Neuronal stem cell (in vitro differentiated cells): Measurements from ENCODE around the gene CCDC106.

Source experiments
- DNase-seq: peaks from one replicate; pipeline ENCODE4 v3.0.0-alpha.2; 2013; ENCODE audit warnings: low spot score
- H2AFZ ChIP-seq: one replicate; pipeline ENCODE4 v1.6.1; 2013; ENCODE audit warnings: mild to moderate bottlenecking, low read length, inconsistent platforms
- H2AK5ac ChIP-seq: 2 replicates; pipeline ENCODE4 v1.6.1; 2013; ENCODE audit warnings: low read depth, mild to moderate bottlenecking, inconsistent platforms, low read length, moderate library complexity, mixed read lengths
- H2BK120ac ChIP-seq: 2 replicates; pipeline ENCODE4 v1.6.1; 2013; ENCODE audit warnings: low read depth, mild to moderate bottlenecking, inconsistent platforms, low read length, moderate library complexity, mixed read lengths
- H2BK12ac ChIP-seq: one replicate; pipeline ENCODE4 v1.6.1; 2013; ENCODE audit warnings: low read length, inconsistent platforms
- H2BK15ac ChIP-seq: 2 replicates; pipeline ENCODE4 v1.6.1; 2013; ENCODE audit warnings: mild to moderate bottlenecking, low read length, inconsistent platforms, mixed read lengths
- H2BK5ac ChIP-seq: one replicate; pipeline ENCODE4 v1.6.1; 2013; ENCODE audit warnings: inconsistent platforms, mild to moderate bottlenecking, low read length, moderate library complexity
- H3K14ac ChIP-seq: one replicate; pipeline ENCODE4 v1.6.1; 2013; ENCODE audit warnings: low read length, inconsistent platforms
- H3K18ac ChIP-seq: 2 replicates; pipeline ENCODE4 v1.6.1; 2013; ENCODE audit warnings: low read length, inconsistent platforms
- H3K23ac ChIP-seq: 2 replicates; pipeline ENCODE4 v1.6.1; 2013; ENCODE audit warnings: low read depth, mild to moderate bottlenecking, mixed read lengths, low read length, inconsistent platforms; ENCODE audit not compliant: poor library complexity
- H3K27ac ChIP-seq: replicated peaks from 3 replicates; pipeline ENCODE4 v1.5.1; 2013; ENCODE audit warnings: low read length, inconsistent platforms
- H3K27me3 ChIP-seq, 3 experiments: 2 replicates each; pipeline ENCODE4 v1.6.1; 2013; ENCODE audit warnings: low read length in 3 of 3, mild to moderate bottlenecking in 2 of 3, inconsistent platforms in 1 of 3, low read depth in 1 of 3, mixed read lengths in 1 of 3, moderate library complexity in 1 of 3; ENCODE audit not compliant: control insufficient read depth in 3 of 3, insufficient read depth in 3 of 3
- H3K36me3 ChIP-seq, 2 donors: replicated peaks in 1 of 2; 2 replicates each; pipeline ENCODE4 v1.6.1; 2013; ENCODE audit warnings: low read length in 2 of 2; ENCODE audit not compliant: control insufficient read depth in 2 of 2, insufficient read depth in 2 of 2
- H3K4ac ChIP-seq: 2 replicates; pipeline ENCODE4 v1.6.1; 2013; ENCODE audit warnings: inconsistent platforms, mild to moderate bottlenecking, low read length, moderate library complexity
- H3K4me1 ChIP-seq, 2 donors: 1 replicate in 1 of 2; 2 replicates in 1 of 2; pipeline ENCODE4 v1.6.1; 2013; ENCODE audit warnings: low read length in 2 of 2, low read depth in 1 of 2; ENCODE audit not compliant: control insufficient read depth in 2 of 2, insufficient read depth in 1 of 2
- H3K4me2 ChIP-seq: one replicate; pipeline ENCODE4 v1.6.1; 2013; ENCODE audit warnings: mild to moderate bottlenecking, low read length, inconsistent platforms; ENCODE audit not compliant: insufficient read depth, poor library complexity, severe bottlenecking
- H3K4me3 ChIP-seq, 2 donors: 2 replicates each; pipeline ENCODE4 v1.5.1; 2013; ENCODE audit warnings: low read length in 2 of 2, mild to moderate bottlenecking in 2 of 2, inconsistent platforms in 1 of 2, moderate library complexity in 1 of 2
- H3K79me1 ChIP-seq: one replicate; pipeline ENCODE4 v1.6.1; 2013; ENCODE audit warnings: low read depth, mild to moderate bottlenecking, inconsistent platforms, low read length, moderate library complexity
- H3K9ac ChIP-seq: one replicate; pipeline ENCODE4 v1.6.1; 2013; ENCODE audit warnings: mild to moderate bottlenecking, low read depth, low read length, inconsistent platforms; ENCODE audit not compliant: poor library complexity
- H3K9me3 ChIP-seq, 2 donors: replicated peaks in 1 of 2; 2 replicates each; pipeline versions ENCODE3 to v1.6.1; 2013; ENCODE audit warnings: low read length in 2 of 2, mild to moderate bottlenecking in 2 of 2, inconsistent platforms in 1 of 2, low read depth in 1 of 2, mixed read lengths in 1 of 2, moderate library complexity in 1 of 2; ENCODE audit not compliant: control insufficient read depth in 2 of 2, insufficient read depth in 1 of 2
- H4K8ac ChIP-seq: one replicate; pipeline ENCODE4 v1.6.1; 2013; ENCODE audit warnings: low read depth, mild to moderate bottlenecking, inconsistent platforms, low read length, moderate library complexity
- H4K91ac ChIP-seq: one replicate; pipeline ENCODE4 v1.6.1; 2013; ENCODE audit warnings: low read length, low read depth, mild to moderate bottlenecking, inconsistent platforms; ENCODE audit not compliant: poor library complexity
- WGBS, 2 donors: extraction: QIAGEN DNeasy Blood & Tissue Kit; methylation state at CpG; one replicate each; pipeline ENCODE4 v1.1.7; 2013; ENCODE audit warnings: missing lambda C conversion rate in 2 of 2, mixed read lengths in 1 of 2; ENCODE audit not compliant: insufficient read length in 2 of 2, insufficient replicate concordance in 1 of 2; ENCODE audit errors: extremely low coverage in 2 of 2; 5-methylcytosine and 5-hydroxymethylcytosine counted together

The CCDC106 gene

DNA sequence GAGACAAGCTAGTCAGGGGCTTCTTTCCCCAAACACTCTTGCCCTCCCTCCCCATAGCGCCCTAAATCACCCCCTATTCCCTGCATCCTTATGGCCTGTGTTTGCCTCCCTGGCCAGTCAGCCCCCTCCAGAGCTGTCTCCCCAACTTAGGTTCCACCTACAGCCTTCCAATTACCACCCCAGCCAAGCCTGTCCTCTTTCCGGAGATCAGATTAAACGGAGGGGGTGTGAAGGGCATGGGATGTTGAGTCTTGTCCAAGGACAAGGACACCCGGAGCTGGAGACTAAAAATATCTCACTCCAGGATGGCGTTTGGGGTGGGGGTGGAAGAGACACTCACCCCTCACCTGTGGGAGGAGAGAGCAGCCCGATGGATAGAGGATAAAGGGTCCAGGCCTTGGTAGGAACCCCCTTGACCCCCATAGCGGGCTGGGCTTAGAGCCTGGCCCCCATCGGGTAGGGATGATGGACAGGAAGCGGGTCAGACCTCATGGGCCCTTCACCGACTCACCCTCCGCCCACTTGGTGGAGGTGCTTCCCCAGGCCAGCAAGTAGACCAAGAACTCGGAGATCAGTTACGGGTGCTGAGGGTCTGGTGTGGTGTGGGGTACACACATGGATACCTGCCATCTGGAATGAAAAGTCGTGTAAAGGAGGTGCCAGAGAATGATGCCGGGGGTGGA, 36.6 kb upstream of the CCDC106 start:
- H3K4me3 ChIP-seq, result no peak overlapping the region
- H2BK5ac ChIP-seq, result no peak overlapping the region
- H3K4ac ChIP-seq, result no peak overlapping the region
- no peak overlapping the region for H2BK15ac ChIP-seq
- DNase-seq, result no peak
- H3K14ac ChIP-seq, result no peak overlapping the region
- no peak overlapping the region for H4K8ac ChIP-seq
- peaks cover 21 to 76% of the 10 kb centered on the region in 2 donors for H3K36me3 ChIP-seq
- no peak overlapping the region for H3K18ac ChIP-seq
- peaks cover 3 to 4% of the 10 kb centered on the region in 2 donors for H3K4me1 ChIP-seq
- no peak overlapping the region for H3K4me2 ChIP-seq
- H3K79me1 ChIP-seq, result peaks cover 18% of the 10 kb centered on the region
- no peaks in the 10 kb centered on the region for H3K27me3 ChIP-seq
- H2AK5ac ChIP-seq, result no peak overlapping the region
- H2BK120ac ChIP-seq, result no peak overlapping the region
- H2AFZ ChIP-seq, result no peak overlapping the region
- no peak overlapping the region for H3K27ac ChIP-seq
- H4K91ac ChIP-seq, result no peak overlapping the region
- H3K23ac ChIP-seq, result no peak overlapping the region
- H3K9me3 ChIP-seq, result peaks cover 0 to 4% of the 10 kb centered on the region in 2 donors
- no peak overlapping the region for H3K9ac ChIP-seq
- no peak overlapping the region for H2BK12ac ChIP-seq
- WGBS, 2 donors, result no CpG with 5 or more reads among the region's 15 CpGs

DNA sequence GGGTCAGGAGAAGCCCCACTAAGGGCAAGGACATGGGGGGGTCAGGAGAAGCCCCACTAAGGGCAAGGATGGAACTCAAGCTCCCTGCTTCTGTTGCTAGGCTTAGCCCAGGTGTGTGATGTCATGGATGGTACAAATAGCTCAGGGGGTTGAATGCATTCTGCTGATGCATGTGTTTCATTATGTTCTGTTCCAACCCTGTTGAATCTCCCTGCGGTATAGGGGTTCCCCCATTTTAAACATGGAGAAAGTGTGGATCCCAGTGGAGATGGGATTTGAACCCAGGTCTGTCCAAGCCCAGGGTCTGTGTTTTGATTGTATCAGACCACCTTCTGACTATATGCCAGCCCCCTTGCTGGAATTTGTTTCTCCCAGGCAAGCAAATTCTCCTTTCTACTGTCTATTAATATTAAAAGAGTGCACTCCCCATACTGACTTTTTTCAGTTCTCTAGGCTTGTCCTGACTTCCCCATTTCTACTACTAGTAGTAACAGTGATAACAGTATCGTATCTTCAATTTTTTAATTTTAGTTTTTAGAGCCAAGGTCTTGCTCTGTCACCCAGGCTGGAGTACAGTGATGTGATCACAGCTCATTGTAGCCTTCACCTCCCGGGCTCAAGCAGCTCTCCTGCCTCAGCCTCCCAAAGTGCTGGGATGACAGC, 35.9 kb upstream of the CCDC106 start:
- H2AFZ ChIP-seq, result no peak overlapping the region
- H3K9ac ChIP-seq, result no peak overlapping the region
- no peak overlapping the region for H2BK12ac ChIP-seq
- no peak overlapping the region for H4K91ac ChIP-seq
- H3K4me1 ChIP-seq, result no peaks in the 10 kb centered on the region
- no peak overlapping the region for H2AK5ac ChIP-seq
- H3K23ac ChIP-seq, result no peak overlapping the region
- H3K14ac ChIP-seq, result no peak overlapping the region
- no peak for DNase-seq
- no peak overlapping the region for H2BK120ac ChIP-seq
- H3K4ac ChIP-seq, result no peak overlapping the region
- no peak overlapping the region for H2BK15ac ChIP-seq
- peaks cover 18% of the 10 kb centered on the region for H3K79me1 ChIP-seq
- H3K18ac ChIP-seq, result no peak overlapping the region
- H3K9me3 ChIP-seq, result peaks cover 0 to 4% of the 10 kb centered on the region in 2 donors
- no peak overlapping the region for H3K27ac ChIP-seq
- no peak overlapping the region for H3K4me3 ChIP-seq
- H4K8ac ChIP-seq, result no peak overlapping the region
- no peaks in the 10 kb centered on the region for H3K27me3 ChIP-seq
- peaks cover 26 to 75% of the 10 kb centered on the region in 2 donors for H3K36me3 ChIP-seq
- H2BK5ac ChIP-seq, result no peak overlapping the region
- no peak overlapping the region for H3K4me2 ChIP-seq
- no CpG with 5 or more reads among the region's 3 CpGs for WGBS, 2 donors

DNA sequence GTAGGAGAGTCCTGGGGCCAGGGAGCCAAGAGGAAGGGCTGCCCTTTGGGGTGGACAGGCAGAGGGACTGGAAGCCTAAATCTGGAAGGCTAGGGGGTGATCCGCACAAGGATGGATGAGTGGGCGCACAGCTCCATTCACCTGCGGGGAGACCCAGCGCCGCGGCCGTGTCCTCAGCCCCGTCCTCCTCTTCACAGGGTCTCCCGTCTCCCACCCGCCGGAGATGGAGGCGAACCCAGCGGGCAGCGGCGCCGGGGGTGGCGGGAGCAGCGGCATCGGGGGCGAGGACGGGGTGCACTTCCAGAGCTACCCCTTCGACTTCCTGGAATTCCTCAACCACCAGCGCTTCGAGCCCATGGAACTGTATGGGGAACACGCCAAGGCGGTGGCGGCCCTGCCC, 34.6 kb upstream of the CCDC106 start:
- Histone ChIP-seq H3K4me1 (no peaks in the 10 kb centered on the region), H3K18ac (no peak overlapping the region), H4K91ac (no peak overlapping the region), H2AFZ (no peak overlapping the region), H2AK5ac (no peak overlapping the region), H3K4ac (no peak overlapping the region), H2BK120ac (no peak overlapping the region), H2BK15ac (no peak overlapping the region), H3K27me3 (no peaks in the 10 kb centered on the region), H3K9me3 (peaks cover 0 to 4% of the 10 kb centered on the region in 2 donors), H4K8ac (no peak overlapping the region), H3K4me3 (no peak overlapping the region), H3K79me1 (peaks cover 15% of the 10 kb centered on the region), H2BK5ac (no peak overlapping the region), H3K9ac (no peak overlapping the region), H3K14ac (no peak overlapping the region), H3K27ac (no peak overlapping the region), H2BK12ac (no peak overlapping the region), H3K4me2 (no peak overlapping the region), H3K36me3 (peaks cover 30 to 81% of the 10 kb centered on the region in 2 donors), H3K23ac (no peak overlapping the region)
- no peak for DNase-seq
- no CpG with 5 or more reads among the region's 27 CpGs for WGBS, 2 donors

DNA sequence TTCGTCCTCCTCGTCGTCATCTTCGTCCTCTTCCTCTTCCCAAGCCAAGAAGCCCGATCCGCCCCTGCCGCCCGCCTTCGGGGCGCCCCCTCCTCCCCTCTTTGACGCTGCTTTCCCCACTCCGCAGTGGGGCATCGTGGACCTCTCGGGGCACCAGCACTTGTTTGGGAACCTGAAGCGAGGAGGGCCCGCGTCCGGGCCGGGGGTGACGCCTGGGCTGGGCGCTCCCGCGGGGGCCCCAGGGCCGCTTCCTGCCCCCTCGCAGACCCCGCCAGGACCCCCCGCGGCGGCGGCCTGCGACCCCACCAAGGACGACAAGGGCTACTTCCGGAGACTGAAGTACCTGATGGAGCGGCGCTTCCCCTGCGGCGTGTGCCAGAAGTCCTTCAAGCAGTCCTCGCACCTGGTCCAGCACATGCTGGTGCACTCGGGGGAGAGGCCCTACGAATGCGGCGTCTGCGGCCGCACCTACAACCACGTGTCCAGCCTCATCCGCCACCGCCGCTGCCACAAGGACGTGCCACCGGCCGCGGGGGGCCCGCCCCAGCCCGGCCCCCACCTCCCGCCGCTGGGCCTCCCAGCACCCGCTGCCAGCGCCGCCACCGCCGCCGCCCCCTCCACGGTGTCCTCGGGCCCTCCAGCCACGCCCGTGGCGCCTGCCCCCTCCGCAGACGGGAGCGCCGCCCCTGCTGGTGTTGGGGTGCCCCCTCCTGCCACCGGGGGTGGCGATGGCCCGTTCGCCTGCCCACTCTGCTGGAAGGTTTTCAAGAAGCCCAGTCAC, 33.9 kb upstream of the CCDC106 start:
- no peak overlapping the region for H3K9ac ChIP-seq
- peaks cover 30 to 77% of the 10 kb centered on the region in 2 donors for H3K36me3 ChIP-seq
- H3K4me1 ChIP-seq, result no peaks in the 10 kb centered on the region
- no peak overlapping the region for H3K4me3 ChIP-seq
- no peak for DNase-seq
- no peak overlapping the region for H4K91ac ChIP-seq
- no peak overlapping the region for H4K8ac ChIP-seq
- H2BK15ac ChIP-seq, result no peak overlapping the region
- no peak overlapping the region for H2AK5ac ChIP-seq
- no peak overlapping the region for H3K18ac ChIP-seq
- no peak overlapping the region for H3K14ac ChIP-seq
- no peak overlapping the region for H3K4ac ChIP-seq
- no peak overlapping the region for H2BK12ac ChIP-seq
- H3K27ac ChIP-seq, result no peak overlapping the region
- H3K79me1 ChIP-seq, result peaks cover 15% of the 10 kb centered on the region
- H2AFZ ChIP-seq, result no peak overlapping the region
- H2BK5ac ChIP-seq, result peak overlapping the region; percentile 50
- H3K27me3 ChIP-seq, result no peaks in the 10 kb centered on the region
- H3K4me2 ChIP-seq, result no peak overlapping the region
- H3K23ac ChIP-seq, result no peak overlapping the region
- WGBS, 2 donors, result 100% methylated on average over 3 of the region's 75 CpGs; no CpG with 5 or more reads in 1 of the 2 donors
- H3K9me3 ChIP-seq, result peaks cover 0 to 4% of the 10 kb centered on the region in 2 donors
- no peak overlapping the region for H2BK120ac ChIP-seq
